ENCODE measurements around the gene LDLRAD3. TPM values are rescaled to one million over a fixed set of nuclear protein-coding genes. Genes with fewer than 3 reads are reported as not detected.

LDLRAD3 gene
- total RNA-seq, 1 experiment from 2014 or later = 38.8 TPM

DNA sequence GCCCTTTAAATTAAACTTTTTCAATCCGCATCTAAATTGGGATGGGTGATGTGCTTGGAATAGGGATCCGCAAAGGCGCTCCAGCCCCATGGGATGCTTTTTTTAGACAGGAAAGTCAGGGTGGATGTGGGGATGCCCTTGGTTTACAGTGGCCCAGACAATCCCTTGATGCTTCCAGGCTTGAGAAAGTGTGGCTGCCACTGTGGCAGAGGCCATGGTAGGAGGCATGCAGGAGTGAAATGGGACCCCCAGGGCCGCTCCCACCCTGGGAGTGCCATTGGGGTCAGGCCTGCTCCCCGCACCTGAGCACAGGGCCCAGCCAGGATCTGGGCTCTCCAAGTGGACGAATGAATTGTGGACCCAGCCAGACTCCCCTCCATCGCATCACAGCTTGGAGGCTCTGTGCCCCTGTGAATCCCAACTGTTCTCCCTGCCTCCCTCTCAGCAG lies 269.6 kb downstream of the LDLRAD3 start:
- H3K9me3 ChIP-seq (replicated peaks) = no peaks in the 10 kb centered on the region
- H3K27ac ChIP-seq = no peak overlapping the region
- no peaks in the 10 kb centered on the region; the same call in 1 of the 2 replicates for H3K36me3 ChIP-seq
- H3K4me3 ChIP-seq = no peak overlapping the region
- no peak for DNase-seq
- no peaks in the 10 kb centered on the region for H3K27me3 ChIP-seq
- H3K4me1 ChIP-seq = no peaks in the 10 kb centered on the region

DNA sequence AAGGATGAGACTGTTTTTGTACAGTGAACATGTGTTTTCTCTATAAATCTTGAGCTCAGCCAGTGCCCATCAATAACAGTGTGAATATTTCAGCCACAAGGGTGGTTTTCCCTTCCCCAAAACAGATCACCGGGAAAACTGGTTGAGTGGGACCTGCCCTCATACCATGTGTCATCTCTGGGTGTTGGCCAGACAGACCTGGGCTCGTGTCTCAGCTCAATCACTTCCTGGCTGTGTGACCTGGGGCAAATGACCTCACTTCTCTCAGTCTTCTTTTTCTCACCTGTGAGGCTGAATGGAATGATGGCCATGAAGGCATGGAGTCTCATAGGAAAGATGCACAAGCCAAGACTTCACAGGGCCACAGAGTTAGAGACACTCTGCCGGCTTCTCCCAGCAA lies 270.6 kb downstream of the LDLRAD3 start:
- Histone ChIP-seq H3K27ac (no peak overlapping the region), H3K9me3 (replicated peaks) (no peaks in the 10 kb centered on the region), H3K36me3 (no peaks in the 10 kb centered on the region; the same call in 1 of the 2 replicates), H3K4me3 (no peak overlapping the region), H3K27me3 (no peaks in the 10 kb centered on the region), H3K4me1 (no peaks in the 10 kb centered on the region)
- DNase-seq = no peak

DNA sequence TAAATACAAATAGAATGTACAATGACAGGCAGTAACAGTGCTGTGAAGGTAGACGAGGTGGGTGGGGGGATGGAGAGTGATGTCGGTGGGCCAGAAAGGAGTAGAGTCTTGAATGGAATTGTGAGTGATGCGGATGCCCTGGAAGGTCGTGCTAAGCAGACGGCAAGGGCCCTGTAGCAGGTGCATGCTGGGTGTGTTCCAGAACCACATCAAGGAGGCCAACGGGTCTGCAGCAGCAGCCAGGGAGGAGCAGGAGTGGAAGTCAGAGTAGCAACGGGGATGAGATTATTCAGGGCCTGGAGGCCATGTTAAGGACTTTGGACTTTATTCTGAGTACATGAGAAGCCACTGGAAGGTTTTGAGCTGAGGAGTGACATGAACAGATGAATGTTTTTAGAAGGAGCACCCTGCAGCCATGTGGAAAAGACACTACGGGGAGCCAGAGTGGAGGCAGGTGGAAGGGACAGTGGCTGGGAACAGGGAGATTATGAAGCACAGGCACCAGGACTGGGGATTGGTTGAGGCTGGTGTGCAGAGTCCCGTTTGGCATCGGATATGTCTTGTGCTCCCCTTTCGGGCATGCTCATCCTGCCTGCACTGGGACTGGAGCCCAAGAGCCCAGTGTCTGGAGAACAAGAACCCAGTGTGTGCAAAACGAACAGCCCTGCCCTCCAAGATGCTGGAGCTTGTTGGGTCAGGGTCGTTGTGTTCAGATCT lies 271.3 kb downstream of the LDLRAD3 start:
- no peak overlapping the region for H3K27ac ChIP-seq
- peak in 1 of 2 experiments; percentile 12 for DNase-seq
- H3K36me3 ChIP-seq = no peaks in the 10 kb centered on the region; the same call in 1 of the 2 replicates
- no peaks in the 10 kb centered on the region for H3K4me1 ChIP-seq
- no peaks in the 10 kb centered on the region for H3K27me3 ChIP-seq
- no peak overlapping the region for H3K4me3 ChIP-seq
- peaks cover 4% of the 10 kb centered on the region for H3K9me3 ChIP-seq (replicated peaks)

DNA sequence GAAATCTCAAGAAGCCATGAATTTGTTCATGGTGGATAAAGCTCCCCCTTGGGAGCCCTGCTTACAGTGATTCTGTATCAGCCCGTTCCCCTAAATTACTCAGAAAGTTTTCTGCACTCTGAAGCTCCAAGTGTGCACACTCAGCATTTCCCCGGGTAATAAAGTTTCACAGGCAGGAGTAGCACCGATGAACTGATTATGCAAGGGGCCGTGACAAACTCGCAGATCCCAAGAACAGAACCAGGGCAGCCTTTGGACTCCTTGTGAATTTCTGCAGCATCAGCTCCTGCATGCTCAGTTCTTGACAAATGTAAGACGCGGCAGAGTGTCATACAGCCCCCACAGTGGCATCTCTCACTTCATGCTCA lies 271.8 kb downstream of the LDLRAD3 start:
- H3K27me3 ChIP-seq = no peaks in the 10 kb centered on the region
- no peak for DNase-seq
- H3K4me1 ChIP-seq = no peaks in the 10 kb centered on the region
- no peak overlapping the region for H3K4me3 ChIP-seq
- H3K36me3 ChIP-seq = no peaks in the 10 kb centered on the region; the same call in 1 of the 2 replicates
- H3K9me3 ChIP-seq (replicated peaks) = peaks cover 9% of the 10 kb centered on the region
- no peak overlapping the region for H3K27ac ChIP-seq

DNA sequence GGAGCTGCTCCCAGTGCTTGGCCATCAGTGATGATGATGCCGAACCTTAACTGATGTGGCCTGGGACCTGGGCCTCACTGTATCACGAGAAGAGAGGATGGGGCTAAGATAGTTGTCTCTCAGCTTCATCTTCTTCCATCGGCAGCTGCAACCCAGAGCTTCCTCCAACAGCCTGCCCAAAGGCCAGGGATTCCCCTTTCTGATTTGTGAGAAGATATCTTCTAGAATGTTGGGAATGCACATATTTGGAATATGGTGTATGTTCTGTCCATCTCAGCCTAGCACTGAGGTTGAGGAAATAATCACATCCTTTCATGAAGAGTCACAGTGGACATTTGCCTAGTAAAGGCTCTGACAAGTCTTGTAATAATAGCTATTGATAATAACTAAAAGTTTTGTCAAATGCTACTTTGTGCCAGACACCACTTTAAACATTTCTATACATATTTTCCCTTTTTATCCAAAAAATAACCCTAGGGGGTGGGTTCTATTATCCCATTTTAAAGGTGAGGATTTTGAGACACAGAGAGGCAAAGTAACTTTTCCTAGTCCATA lies 272.3 kb downstream of the LDLRAD3 start:
- Histone ChIP-seq H3K36me3 (no peaks in the 10 kb centered on the region; the same call in 1 of the 2 replicates), H3K4me1 (no peaks in the 10 kb centered on the region), H3K27ac (no peak overlapping the region), H3K9me3 (replicated peaks) (peaks cover 9% of the 10 kb centered on the region), H3K4me3 (no peak overlapping the region), H3K27me3 (no peaks in the 10 kb centered on the region)
- DNase-seq = no peak

GRCh38 chr11:36218283-36218921 lies 274.5 kb downstream of the LDLRAD3 start:
- Histone ChIP-seq H3K36me3 (no peaks in the 10 kb centered on the region; the same call in 1 of the 2 replicates), H3K4me3 (no peak overlapping the region), H3K27me3 (no peaks in the 10 kb centered on the region), H3K27ac (no peak overlapping the region), H3K4me1 (no peaks in the 10 kb centered on the region), H3K9me3 (replicated peaks) (peaks cover 9% of the 10 kb centered on the region)
- no peak for DNase-seq

DNA sequence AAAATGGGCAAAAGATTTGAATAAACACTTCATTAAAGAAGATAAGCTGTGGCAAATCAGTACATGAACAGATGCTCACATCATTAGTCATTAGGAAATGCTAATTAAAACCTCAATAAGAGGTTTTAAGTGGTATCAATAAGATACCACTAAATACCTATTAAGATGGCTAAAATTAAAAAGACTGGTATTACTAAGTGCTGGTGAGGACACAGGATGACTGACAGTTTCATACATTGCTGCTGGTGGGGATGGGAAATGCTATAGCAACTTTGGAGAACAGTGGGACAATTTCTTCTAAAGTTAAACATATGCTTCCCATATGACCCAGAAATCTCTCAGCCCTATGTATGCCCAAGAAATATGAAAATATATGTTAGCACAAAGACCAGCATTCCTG lies 276.1 kb downstream of the LDLRAD3 start:
- H3K36me3 ChIP-seq = no peaks in the 10 kb centered on the region; the same call in 1 of the 2 replicates
- H3K27me3 ChIP-seq = no peaks in the 10 kb centered on the region
- peaks cover 9% of the 10 kb centered on the region for H3K9me3 ChIP-seq (replicated peaks)
- no peak for DNase-seq
- H3K4me1 ChIP-seq = no peaks in the 10 kb centered on the region
- no peak overlapping the region for H3K27ac ChIP-seq
- no peak overlapping the region for H3K4me3 ChIP-seq

DNA sequence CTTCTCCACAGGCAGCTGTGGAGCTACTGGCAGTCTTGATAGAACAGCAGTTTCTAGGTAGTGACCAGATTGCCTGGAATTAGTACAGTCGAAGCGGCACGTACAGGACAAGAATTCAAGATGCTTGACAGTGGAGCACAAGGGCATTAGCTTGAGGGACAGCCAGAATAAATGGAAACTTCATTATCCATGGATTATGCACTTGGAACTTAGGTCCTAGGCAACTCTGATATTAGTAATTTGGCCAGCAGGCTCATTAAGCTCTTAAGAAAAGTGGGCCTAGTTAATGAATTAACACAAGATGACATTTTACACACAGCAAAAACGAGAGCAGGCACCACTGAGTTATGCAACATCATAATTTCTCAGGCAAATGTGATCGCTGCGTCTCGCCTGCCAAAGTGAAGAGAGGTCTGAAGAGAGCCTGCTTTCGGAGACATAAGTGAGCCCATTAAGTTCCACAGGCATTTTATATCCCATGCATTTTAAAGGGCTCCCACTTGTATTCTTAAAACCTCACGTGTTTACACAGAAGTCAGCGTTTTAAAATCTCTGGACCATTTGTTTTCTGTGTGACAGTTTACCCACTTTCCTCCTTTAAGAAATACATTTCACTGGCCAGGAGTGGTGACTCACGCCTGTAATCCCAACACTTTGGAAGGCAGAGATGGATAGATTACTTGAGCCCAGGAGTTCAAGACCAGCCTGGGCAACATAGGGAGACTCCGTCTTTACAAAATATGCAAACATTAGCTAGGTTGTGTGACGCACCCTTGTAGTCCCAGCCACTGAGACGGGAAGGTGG lies 279.2 kb downstream of the LDLRAD3 start:
- DNase-seq = no peak
- Histone ChIP-seq H3K27me3 (no peaks in the 10 kb centered on the region), H3K4me3 (no peak overlapping the region), H3K27ac (no peak overlapping the region), H3K4me1 (no peaks in the 10 kb centered on the region), H3K36me3 (peaks cover under 1% of the 10 kb centered on the region; the same call in 1 of the 2 replicates), H3K9me3 (replicated peaks) (peaks cover 9% of the 10 kb centered on the region)

DNA sequence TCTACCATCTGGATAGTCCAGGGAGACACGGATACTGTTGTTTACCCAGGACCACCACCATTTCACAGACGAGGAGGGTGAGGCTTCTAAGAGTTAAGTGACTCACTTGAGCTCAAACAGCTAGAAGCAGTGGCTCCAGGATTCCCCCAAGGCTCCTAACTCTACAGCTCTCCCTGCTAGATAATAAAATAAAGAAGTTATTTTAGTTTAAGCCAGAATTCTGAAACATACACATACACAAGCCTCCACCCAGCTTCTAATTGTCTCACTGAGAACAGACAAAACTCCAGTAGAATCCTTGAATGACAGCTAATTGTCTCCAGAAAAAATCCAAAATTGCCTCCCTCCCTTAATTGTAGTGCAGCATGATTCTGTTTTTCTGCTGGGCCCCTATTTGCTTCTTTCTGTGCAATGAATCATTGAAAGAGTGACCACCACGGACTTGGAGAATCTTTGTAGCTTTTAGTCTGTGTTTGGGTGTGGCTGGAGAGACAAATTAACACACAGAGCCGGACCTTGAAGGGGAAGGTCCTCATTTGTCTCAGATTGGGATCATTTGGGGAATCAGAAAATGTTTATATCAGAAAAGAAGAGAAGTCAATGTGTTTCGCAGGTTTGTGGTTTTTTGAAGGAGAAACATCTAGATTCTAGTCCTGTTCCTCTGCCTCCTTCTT lies 280.5 kb downstream of the LDLRAD3 start:
- no peak for DNase-seq
- Histone ChIP-seq H3K27ac (no peak overlapping the region), H3K4me1 (no peaks in the 10 kb centered on the region), H3K36me3 (peaks cover 6% of the 10 kb centered on the region; the same call in 1 of the 2 replicates), H3K27me3 (no peaks in the 10 kb centered on the region), H3K4me3 (no peak overlapping the region), H3K9me3 (replicated peaks) (peaks cover 9% of the 10 kb centered on the region)

GRCh38 chr11:36227044-36227443 lies 283.2 kb downstream of the LDLRAD3 start:
- no peaks in the 10 kb centered on the region for H3K27me3 ChIP-seq
- peaks cover 7% of the 10 kb centered on the region; the same call in 1 of the 2 replicates for H3K4me1 ChIP-seq
- no peak for DNase-seq

DNA sequence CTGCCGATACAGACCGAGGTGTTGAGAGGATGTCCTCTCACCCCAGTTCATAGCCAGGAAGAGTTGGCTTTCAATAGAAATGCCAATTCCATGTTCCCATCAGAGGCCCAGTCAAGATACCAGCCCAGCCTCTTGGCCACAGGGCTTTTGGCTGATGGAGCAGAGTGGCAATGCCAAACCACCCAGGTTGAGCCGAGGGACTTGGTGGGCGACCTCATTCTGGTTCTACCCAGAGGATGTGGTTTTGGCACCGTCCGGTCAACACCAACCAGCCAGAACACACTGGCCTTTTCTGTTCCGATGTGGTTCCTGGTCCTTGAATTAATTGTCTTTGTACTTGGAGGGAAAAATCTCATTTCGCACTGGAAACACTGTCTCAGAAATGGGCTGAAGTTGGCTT lies 284.8 kb downstream of the LDLRAD3 start:
- no peak for DNase-seq
- peaks cover 11% of the 10 kb centered on the region; the same call in 1 of the 2 replicates for H3K36me3 ChIP-seq

More at GRCh38 chr11:36227044-36227443, 283.2 kb downstream of the LDLRAD3 start:
- H3K9me3 ChIP-seq (replicated peaks) = no peaks in the 10 kb centered on the region
- H3K36me3 ChIP-seq = peaks cover 10% of the 10 kb centered on the region; the same call in 1 of the 2 replicates
- H3K4me3 ChIP-seq = no peak overlapping the region
- H3K27ac ChIP-seq = no peak overlapping the region

DNA sequence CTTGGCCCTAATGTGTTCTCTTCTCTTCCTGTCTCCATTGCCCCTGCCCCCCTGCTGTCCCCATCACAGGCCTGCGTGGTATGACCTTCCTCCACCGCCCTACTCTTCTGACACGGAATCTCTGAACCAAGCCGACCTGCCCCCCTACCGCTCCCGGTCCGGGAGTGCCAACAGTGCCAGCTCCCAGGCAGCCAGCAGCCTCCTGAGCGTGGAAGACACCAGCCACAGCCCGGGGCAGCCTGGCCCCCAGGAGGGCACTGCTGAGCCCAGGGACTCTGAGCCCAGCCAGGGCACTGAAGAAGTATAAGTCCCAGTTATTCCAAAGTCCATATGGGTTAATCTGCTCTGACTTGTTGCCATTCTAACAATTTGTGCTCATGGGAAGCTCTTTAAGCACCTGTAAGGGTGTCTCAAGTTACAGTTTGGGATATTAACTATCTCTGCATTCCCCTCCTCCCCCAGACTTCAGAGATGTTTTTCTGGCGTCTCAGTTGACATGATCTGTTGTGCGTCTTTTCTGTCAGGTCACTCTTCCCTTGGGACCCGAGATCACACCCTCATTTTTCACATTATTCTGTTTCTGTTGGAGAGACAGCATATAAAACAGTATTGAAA lies 285.3 kb downstream of the LDLRAD3 start:
- DNase-seq = no peak
- no peak overlapping the region for H3K27ac ChIP-seq
- no peaks in the 10 kb centered on the region for H3K9me3 ChIP-seq (replicated peaks)
- peaks cover 11% of the 10 kb centered on the region; the same call in 1 of the 2 replicates for H3K36me3 ChIP-seq
- H3K4me3 ChIP-seq = no peak overlapping the region
- peaks cover 14% of the 10 kb centered on the region for H3K4me1 ChIP-seq
- H3K27me3 ChIP-seq = no peaks in the 10 kb centered on the region

More for the DNA sequence above, 284.8 kb downstream of the LDLRAD3 start:
- no peak overlapping the region for H3K27ac ChIP-seq
- H3K4me1 ChIP-seq = peaks cover 14% of the 10 kb centered on the region
- no peak overlapping the region for H3K4me3 ChIP-seq
- H3K9me3 ChIP-seq (replicated peaks) = no peaks in the 10 kb centered on the region
- H3K27me3 ChIP-seq = no peaks in the 10 kb centered on the region

DNA sequence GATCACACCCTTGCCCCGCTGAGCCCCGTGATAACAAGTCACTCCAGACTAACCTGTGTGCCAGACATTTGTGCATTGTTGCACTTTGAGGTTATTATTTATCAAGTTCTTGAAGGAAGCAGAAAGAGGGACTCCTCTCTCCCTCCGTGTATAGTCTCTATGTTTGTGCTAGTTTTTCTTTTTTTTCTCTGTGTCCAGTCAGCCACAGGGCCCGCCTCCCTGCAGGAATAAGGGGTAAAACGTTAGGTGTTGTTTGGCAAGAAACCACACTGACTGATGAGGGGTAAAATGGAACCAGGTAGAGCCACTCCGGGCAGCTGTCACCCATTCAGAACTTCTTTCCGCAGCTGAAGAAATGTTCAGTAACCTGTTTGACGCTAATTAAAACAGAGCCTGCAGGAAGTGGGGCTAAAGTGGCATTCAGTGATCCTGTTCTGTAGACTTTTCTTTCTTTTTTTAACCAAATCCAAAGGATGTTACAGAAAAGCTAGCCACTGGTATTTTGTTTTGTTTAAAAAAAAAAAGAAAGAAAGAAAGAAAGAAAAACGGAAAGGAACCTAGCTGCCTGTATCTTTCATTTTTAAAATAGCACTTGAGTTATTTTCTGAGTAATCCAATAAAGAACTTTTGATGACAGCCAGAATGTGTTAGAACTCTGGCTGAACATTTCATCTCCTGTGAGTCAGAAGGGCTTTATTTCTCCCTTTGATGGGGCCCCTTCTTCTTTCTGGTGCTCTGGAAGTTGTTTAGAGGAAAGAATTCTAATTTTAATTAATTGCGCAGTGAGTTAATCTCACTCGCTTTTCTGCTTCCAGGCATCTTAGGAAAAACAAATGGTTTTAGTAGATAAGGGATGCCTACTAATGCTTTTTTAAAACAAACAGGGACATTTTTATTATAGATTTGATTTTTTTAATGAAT lies 287.2 kb downstream of the LDLRAD3 start:
- H3K27me3 ChIP-seq = no peaks in the 10 kb centered on the region
- no peak for DNase-seq
- H3K9me3 ChIP-seq (replicated peaks) = no peaks in the 10 kb centered on the region
- peaks cover 14% of the 10 kb centered on the region for H3K4me1 ChIP-seq
- peaks cover 15% of the 10 kb centered on the region; the same call in 1 of the 2 replicates for H3K36me3 ChIP-seq
- no peak overlapping the region for H3K27ac ChIP-seq
- no peak overlapping the region for H3K4me3 ChIP-seq

Measured in SJCRH30 (cell line).